ENCODE results near the gene HLF.

DNA sequence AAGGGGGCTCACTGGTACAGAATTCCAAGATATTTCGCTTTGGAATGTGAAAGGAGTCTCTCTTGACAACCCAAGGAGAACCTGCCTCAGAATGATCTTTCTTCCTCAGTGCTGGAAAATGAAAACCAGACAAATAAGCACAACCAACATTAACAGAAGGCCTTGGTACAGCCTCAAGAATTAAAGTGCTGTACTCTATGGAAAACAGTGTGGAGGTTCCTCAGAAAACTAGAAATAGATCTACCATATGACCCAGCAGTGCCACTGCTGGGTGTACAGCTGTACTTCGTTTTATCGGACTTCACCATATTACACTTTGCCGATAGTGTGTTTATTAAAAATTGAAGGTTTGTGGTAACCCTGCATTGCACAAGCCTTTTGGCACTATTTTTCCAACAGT is 25.2 kb downstream of the HLF start:
- TF ChIP-seq, protein P1, sequence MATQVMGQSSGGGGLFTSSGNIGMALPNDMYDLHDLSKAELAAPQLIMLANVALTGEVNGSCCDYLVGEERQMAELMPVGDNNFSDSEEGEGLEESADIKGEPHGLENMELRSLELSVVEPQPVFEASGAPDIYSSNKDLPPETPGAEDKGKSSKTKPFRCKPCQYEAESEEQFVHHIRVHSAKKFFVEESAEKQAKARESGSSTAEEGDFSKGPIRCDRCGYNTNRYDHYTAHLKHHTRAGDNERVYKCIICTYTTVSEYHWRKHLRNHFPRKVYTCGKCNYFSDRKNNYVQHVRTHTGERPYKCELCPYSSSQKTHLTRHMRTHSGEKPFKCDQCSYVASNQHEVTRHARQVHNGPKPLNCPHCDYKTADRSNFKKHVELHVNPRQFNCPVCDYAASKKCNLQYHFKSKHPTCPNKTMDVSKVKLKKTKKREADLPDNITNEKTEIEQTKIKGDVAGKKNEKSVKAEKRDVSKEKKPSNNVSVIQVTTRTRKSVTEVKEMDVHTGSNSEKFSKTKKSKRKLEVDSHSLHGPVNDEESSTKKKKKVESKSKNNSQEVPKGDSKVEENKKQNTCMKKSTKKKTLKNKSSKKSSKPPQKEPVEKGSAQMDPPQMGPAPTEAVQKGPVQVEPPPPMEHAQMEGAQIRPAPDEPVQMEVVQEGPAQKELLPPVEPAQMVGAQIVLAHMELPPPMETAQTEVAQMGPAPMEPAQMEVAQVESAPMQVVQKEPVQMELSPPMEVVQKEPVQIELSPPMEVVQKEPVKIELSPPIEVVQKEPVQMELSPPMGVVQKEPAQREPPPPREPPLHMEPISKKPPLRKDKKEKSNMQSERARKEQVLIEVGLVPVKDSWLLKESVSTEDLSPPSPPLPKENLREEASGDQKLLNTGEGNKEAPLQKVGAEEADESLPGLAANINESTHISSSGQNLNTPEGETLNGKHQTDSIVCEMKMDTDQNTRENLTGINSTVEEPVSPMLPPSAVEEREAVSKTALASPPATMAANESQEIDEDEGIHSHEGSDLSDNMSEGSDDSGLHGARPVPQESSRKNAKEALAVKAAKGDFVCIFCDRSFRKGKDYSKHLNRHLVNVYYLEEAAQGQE (IDR thresholded peaks at IDR 0.05; ENCODE audit: insufficient replicate concordance, low read depth): no peak
- no peak for TF ChIP-seq SPI1 (IDR thresholded peaks at IDR 0.05; ENCODE audit: borderline replicate concordance, low read depth)
